ENCODE data around the gene EIF3CL.
"Not testable (repeated sequence)": the region's sequence is repeated elsewhere in the genome, so short reads cannot be mapped to it uniquely, and the experiment has no call there.

The EIF3CL gene

DNA sequence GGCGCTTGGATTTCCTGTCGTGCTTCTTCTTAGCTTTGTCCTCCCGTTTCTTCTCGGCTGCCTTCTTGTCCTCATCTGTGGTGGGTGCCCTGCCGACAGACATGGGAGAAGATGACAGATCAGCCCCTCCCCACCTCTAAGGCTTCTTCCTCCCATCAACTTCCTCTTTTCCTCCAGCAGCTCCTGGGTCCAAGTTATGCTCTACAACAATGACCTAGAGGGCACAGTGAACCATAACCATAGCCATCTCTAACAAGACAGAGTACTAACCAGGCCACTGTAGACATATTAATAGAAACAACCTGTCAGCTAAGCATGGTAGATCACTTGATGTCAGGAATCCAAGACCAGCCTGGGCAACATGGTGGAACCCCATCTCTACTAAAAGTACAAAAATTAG lies 11.6 kb downstream of the EIF3CL start:
- H3K9ac ChIP-seq (ENCODE audit: low read length in 2 of 2); H3K27me3 ChIP-seq (ENCODE audit: control insufficient read depth in 1 of 2, insufficient read depth in 2 of 2, low read length in 2 of 2); H3K4me3 ChIP-seq (ENCODE audit: low read length in 2 of 2); H3K9me3 ChIP-seq (ENCODE audit: control insufficient read depth in 2 of 2, low read length in 2 of 2); H3K36me3 ChIP-seq (ENCODE audit: control insufficient read depth in 2 of 2, insufficient read depth in 2 of 2, low read length in 2 of 2); H3K27ac ChIP-seq (ENCODE audit: low read length); H3K4me1 ChIP-seq (ENCODE audit: control insufficient read depth, insufficient read depth, low read length): not testable (repeated sequence)

DNA sequence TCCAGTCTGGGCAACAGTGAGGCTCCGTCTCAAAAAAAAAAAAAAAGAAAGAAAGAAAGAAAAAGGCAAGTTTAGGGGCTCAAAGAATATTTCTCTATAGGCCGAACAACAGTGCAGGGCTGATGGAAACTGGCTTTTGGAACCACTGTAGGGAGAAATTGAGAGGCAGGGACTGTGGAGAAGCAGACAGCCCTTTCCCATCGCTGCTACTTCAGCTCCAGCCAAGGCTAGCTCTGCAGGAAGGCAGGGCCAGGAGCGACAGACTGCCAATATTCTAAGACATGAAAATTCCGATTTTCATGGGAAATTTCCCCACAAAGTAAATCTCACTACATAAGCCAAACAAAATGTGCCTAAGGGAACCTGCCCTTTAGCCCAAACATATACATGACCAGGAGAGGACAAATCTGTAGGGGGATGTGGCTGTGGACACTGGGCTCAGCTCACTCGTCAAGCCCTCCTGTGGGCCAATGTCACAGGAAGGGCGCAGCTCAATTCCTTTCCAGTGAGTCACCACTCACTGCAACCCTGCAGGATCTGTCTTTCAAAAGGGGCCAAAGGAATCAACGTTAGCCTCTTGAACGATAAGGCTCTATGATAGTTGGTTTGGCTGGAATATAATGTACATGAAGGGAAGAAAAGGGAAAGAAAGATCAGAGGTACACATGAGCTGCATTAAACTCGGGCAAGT lies 21.3 kb downstream of the EIF3CL start:
- H3K9ac ChIP-seq (ENCODE audit: low read length in 2 of 2); H3K4me1 ChIP-seq (ENCODE audit: control insufficient read depth, insufficient read depth, low read length); H3K36me3 ChIP-seq (ENCODE audit: control insufficient read depth in 2 of 2, insufficient read depth in 2 of 2, low read length in 2 of 2); H3K27ac ChIP-seq (ENCODE audit: low read length); H3K9me3 ChIP-seq (ENCODE audit: control insufficient read depth in 2 of 2, low read length in 2 of 2); H3K4me3 ChIP-seq (ENCODE audit: low read length in 2 of 2); H3K27me3 ChIP-seq (ENCODE audit: control insufficient read depth in 1 of 2, insufficient read depth in 2 of 2, low read length in 2 of 2): not testable (repeated sequence)

DNA sequence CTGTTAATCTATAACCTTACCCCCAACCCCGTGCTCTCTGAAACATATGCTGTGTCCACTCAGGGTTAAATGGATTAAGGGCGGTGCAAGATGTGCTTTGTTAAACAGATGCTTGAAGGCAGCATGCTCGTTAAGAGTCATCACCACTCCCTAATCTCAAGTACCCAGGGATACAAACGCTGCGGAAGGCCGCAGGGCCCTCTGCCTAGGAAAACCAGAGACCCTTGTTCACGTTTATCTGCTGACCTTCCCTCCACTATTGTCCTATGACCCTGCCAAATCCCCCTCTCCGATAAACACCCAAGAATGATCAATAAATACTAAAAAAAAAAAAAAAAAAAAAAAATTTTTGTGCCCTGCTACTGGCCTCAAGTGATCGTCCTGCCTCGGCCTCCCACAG lies 25.8 kb downstream of the EIF3CL start:
- H3K4me3 ChIP-seq (ENCODE audit: low read length in 2 of 2); H3K36me3 ChIP-seq (ENCODE audit: control insufficient read depth in 2 of 2, insufficient read depth in 2 of 2, low read length in 2 of 2); H3K9ac ChIP-seq (ENCODE audit: low read length in 2 of 2); H3K27ac ChIP-seq (ENCODE audit: low read length); H3K9me3 ChIP-seq (ENCODE audit: control insufficient read depth in 2 of 2, low read length in 2 of 2); H3K27me3 ChIP-seq (ENCODE audit: control insufficient read depth in 1 of 2, insufficient read depth in 2 of 2, low read length in 2 of 2); H3K4me1 ChIP-seq (ENCODE audit: control insufficient read depth, insufficient read depth, low read length): not testable (repeated sequence)

DNA sequence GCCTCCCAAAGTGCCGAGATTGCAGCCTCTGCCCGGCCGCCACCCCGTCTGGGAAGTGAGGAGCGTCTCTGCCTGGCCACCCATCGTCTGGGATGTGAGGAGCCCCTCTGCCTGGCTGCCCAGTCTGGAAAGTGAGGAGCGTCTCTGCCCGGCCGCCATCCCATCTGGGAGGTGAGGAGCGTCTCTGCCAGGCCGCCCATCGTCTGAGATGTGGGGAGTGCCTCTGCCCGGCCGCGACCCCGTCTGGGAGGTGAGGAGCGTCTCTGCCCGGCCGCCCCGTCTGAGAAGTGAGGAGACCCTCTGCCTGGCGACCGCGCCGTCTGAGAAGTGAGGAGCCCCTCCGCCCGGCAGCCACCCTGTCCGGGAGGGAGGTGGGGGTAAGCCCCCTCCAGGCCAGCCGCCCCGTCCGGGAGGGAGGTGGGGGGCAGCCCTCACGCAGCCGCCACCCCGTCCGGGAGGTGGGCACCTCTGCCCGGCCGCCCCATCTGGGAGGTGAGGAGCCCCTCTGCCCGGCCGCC lies 26.5 kb downstream of the EIF3CL start:
- not testable (repeated sequence) for H3K27ac ChIP-seq (ENCODE audit: low read length); H3K4me1 ChIP-seq (ENCODE audit: control insufficient read depth, insufficient read depth, low read length); H3K27me3 ChIP-seq (ENCODE audit: control insufficient read depth in 1 of 2, insufficient read depth in 2 of 2, low read length in 2 of 2); H3K9ac ChIP-seq (ENCODE audit: low read length in 2 of 2); H3K9me3 ChIP-seq (ENCODE audit: control insufficient read depth in 2 of 2, low read length in 2 of 2); H3K4me3 ChIP-seq (ENCODE audit: low read length in 2 of 2); H3K36me3 ChIP-seq (ENCODE audit: control insufficient read depth in 2 of 2, insufficient read depth in 2 of 2, low read length in 2 of 2)

DNA sequence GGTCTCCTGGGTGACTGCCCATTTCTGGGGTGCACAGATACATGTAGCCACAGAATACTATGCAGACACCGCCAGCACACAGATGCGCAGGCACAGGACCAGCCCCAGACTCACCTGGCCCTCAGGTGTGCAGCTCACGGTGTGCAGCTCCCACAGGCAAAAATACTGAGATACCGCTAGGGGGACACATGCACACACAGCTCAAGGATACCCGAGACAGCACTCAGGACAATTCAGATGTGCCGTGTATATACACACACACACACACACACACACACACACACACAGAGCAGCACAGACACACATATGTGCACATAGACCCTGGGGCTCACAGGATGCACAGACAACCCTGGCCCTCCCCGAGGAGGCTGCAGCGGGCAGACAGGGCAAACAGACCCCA lies 28.5 kb downstream of the EIF3CL start:
- not testable (repeated sequence) for H3K4me1 ChIP-seq (ENCODE audit: control insufficient read depth, insufficient read depth, low read length); H3K36me3 ChIP-seq (ENCODE audit: control insufficient read depth in 2 of 2, insufficient read depth in 2 of 2, low read length in 2 of 2); H3K9ac ChIP-seq (ENCODE audit: low read length in 2 of 2); H3K27ac ChIP-seq (ENCODE audit: low read length); H3K4me3 ChIP-seq (ENCODE audit: low read length in 2 of 2); H3K27me3 ChIP-seq (ENCODE audit: control insufficient read depth in 1 of 2, insufficient read depth in 2 of 2, low read length in 2 of 2); H3K9me3 ChIP-seq (ENCODE audit: control insufficient read depth in 2 of 2, low read length in 2 of 2)

DNA sequence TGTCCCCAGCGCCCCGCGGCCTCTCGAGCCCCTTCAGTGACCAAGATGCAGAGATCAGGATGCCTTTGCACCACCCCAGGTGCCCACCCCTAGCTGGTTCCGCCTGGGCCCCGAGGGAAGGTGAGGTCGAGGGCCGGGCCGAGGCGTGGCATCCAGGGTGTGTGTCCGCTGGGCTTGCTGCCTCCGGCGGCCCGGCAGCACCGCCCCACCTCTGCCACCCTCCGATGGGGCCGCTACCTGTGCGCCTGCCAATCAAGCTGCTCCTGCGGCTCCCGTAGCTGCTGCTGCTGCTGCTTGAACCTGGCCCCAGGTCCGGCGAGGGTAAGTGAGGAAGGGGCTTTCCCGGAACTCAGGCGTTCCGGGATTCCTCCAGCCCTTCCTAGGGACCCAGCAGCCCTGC lies 29.4 kb downstream of the EIF3CL start:
- not testable (repeated sequence) for H3K9me3 ChIP-seq (ENCODE audit: control insufficient read depth in 2 of 2, low read length in 2 of 2); H3K27ac ChIP-seq (ENCODE audit: low read length); H3K27me3 ChIP-seq (ENCODE audit: control insufficient read depth in 1 of 2, insufficient read depth in 2 of 2, low read length in 2 of 2); H3K4me3 ChIP-seq (ENCODE audit: low read length in 2 of 2); H3K9ac ChIP-seq (ENCODE audit: low read length in 2 of 2); H3K4me1 ChIP-seq (ENCODE audit: control insufficient read depth, insufficient read depth, low read length); H3K36me3 ChIP-seq (ENCODE audit: control insufficient read depth in 2 of 2, insufficient read depth in 2 of 2, low read length in 2 of 2)

DNA sequence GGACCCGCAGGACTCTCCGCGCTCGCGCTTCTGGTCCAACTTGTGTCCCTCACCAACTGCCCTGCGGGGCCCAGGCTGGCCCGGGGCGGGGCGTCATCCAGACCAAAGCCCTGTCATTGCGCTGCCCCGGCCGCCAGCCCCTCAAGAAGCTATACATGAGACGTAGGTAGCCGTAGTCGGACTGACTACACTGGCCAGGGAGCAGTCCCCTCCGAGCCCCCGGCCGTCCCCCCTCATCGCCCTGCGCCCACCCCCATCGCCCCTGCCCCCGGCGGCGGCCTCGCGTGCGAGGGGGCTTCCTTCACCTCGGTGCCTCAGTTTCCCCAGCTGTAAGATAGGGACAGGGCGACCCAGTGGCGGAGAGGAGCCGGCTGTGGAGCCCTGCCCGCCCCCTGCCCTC lies 35.7 kb downstream of the EIF3CL start:
- not testable (repeated sequence) for H3K27ac ChIP-seq (ENCODE audit: low read length); H3K36me3 ChIP-seq (ENCODE audit: control insufficient read depth in 2 of 2, insufficient read depth in 2 of 2, low read length in 2 of 2); H3K4me1 ChIP-seq (ENCODE audit: control insufficient read depth, insufficient read depth, low read length); H3K9me3 ChIP-seq (ENCODE audit: control insufficient read depth in 2 of 2, low read length in 2 of 2); H3K9ac ChIP-seq (ENCODE audit: low read length in 2 of 2); H3K4me3 ChIP-seq (ENCODE audit: low read length in 2 of 2); H3K27me3 ChIP-seq (ENCODE audit: control insufficient read depth in 1 of 2, insufficient read depth in 2 of 2, low read length in 2 of 2)

DNA sequence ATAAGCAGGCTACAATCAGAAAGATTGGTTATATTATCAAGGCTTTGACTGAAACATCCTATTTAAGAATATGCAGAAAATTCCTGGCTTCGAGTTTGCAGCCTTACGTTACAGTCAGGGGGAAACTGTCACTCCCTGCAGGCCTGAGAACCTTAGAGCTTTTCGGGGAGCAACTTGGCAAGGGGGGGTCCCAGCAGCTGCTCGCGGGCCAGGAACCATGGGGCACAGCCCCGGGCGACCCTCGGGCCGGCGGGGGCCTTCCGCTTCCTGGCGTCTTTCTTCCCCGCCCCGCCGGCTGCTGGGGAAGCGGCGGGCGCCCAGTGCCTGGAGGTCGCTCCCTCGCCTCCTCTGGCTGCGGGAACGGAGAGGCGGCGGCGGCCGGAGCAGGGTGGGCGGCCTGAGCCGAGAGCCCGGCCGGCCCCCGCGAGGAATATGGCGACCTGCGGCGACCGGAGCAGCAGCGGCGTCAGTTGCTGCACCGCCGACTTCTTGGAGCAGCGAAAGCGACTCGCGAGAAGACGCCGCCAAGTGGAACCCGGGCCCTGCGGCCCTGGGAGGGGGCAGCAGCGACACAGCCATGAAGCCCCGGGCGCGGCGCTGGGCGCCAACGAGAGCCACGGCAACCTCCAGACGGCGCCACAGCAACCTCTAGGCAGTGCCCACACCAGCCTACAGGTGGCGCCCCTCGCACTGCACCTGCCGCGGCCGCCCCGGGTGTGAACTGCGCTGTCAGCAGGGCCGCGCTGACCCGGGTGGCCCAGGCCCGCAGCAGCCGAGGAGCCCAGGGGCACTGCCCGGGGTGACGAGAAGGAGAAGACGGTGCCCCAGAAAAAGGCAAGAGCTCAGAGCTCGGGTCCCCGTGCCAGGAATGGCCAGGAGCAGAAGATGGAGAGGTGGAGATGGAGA lies 39.1 kb downstream of the EIF3CL start:
- not testable (repeated sequence) for H3K36me3 ChIP-seq (ENCODE audit: control insufficient read depth in 2 of 2, insufficient read depth in 2 of 2, low read length in 2 of 2); H3K4me1 ChIP-seq (ENCODE audit: control insufficient read depth, insufficient read depth, low read length); H3K4me3 ChIP-seq (ENCODE audit: low read length in 2 of 2); H3K9me3 ChIP-seq (ENCODE audit: control insufficient read depth in 2 of 2, low read length in 2 of 2); H3K27me3 ChIP-seq (ENCODE audit: control insufficient read depth in 1 of 2, insufficient read depth in 2 of 2, low read length in 2 of 2); H3K27ac ChIP-seq (ENCODE audit: low read length); H3K9ac ChIP-seq (ENCODE audit: low read length in 2 of 2)

DNA sequence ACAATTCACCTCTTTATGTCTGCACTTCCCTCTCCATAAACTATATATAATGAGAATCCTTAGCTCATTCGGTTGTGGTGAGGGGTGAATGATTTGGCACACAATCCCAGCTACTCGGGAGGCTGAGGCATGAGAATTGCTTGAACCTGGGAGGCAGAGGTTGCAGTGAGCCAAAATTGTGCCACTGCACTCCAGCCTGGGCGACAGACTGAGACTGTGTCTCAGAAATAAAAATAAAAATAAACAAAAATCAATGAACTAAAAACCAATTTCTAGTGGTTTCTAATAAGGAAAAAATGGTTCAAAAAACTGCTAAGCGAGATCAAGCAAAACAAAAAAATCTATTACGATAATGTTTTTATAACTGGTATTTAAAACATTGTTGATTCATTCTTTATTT lies 40.2 kb downstream of the EIF3CL start, which contains the start of gene NPIPB6:
Gene NPIPB6, minus strand, starts transcription at position 101 of the 400 bp plus-strand sequence. CDS start 686 bp downstream, outside the sequence.
- not testable (repeated sequence) for H3K9me3 ChIP-seq (ENCODE audit: control insufficient read depth in 2 of 2, low read length in 2 of 2); H3K4me3 ChIP-seq (ENCODE audit: low read length in 2 of 2); H3K9ac ChIP-seq (ENCODE audit: low read length in 2 of 2); H3K4me1 ChIP-seq (ENCODE audit: control insufficient read depth, insufficient read depth, low read length); H3K27ac ChIP-seq (ENCODE audit: low read length); H3K36me3 ChIP-seq (ENCODE audit: control insufficient read depth in 2 of 2, insufficient read depth in 2 of 2, low read length in 2 of 2); H3K27me3 ChIP-seq (ENCODE audit: control insufficient read depth in 1 of 2, insufficient read depth in 2 of 2, low read length in 2 of 2)

DNA sequence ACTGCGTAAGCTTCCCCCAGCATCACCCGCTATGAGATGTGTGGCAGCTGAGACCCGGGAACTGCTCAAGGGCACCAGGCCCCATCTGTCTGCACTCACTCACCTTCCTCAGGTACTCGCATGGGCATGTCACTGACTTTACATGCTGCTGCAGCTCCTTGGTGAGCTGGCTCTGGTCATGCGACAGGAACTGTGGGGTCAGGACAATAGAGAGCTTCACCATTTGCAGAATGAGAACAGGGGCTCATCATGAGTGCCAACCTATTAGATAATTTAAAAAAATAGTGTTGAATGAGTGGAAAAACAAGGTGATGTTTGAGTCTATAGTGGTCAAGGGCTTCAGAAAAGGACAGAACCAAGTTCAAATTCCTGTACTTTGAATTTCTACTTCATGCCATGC lies 41.0 kb downstream of the EIF3CL start:
- not testable (repeated sequence) for H3K27ac ChIP-seq (ENCODE audit: low read length); H3K4me1 ChIP-seq (ENCODE audit: control insufficient read depth, insufficient read depth, low read length); H3K27me3 ChIP-seq (ENCODE audit: control insufficient read depth in 1 of 2, insufficient read depth in 2 of 2, low read length in 2 of 2); H3K9me3 ChIP-seq (ENCODE audit: control insufficient read depth in 2 of 2, low read length in 2 of 2); H3K36me3 ChIP-seq (ENCODE audit: control insufficient read depth in 2 of 2, insufficient read depth in 2 of 2, low read length in 2 of 2); H3K4me3 ChIP-seq (ENCODE audit: low read length in 2 of 2); H3K9ac ChIP-seq (ENCODE audit: low read length in 2 of 2)

DNA sequence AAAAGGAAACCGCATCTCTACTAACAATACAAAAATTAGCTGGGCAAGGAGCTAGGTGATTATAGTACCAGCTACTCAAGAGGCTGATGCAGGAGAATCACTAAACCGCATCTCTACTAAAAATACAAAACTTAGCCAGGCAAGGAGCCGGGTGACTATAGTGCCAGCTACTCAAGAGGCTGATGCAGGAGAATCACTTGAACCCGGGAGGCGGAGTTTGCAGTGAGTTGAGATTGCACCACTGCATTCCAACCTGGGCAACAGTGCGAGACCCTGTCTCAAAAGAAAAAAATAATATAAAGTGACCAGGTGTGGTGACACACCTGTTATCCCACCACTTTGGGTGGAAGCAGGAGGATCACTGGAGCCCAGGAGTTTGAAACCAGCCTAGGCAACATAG lies 65.4 kb downstream of the EIF3CL start:
- H3K4me1 ChIP-seq (ENCODE audit: control insufficient read depth, insufficient read depth, low read length); H3K27me3 ChIP-seq (ENCODE audit: control insufficient read depth in 1 of 2, insufficient read depth in 2 of 2, low read length in 2 of 2); H3K9ac ChIP-seq (ENCODE audit: low read length in 2 of 2); H3K4me3 ChIP-seq (ENCODE audit: low read length in 2 of 2); H3K27ac ChIP-seq (ENCODE audit: low read length); H3K9me3 ChIP-seq (ENCODE audit: control insufficient read depth in 2 of 2, low read length in 2 of 2); H3K36me3 ChIP-seq (ENCODE audit: control insufficient read depth in 2 of 2, insufficient read depth in 2 of 2, low read length in 2 of 2): not testable (repeated sequence)
